GM18511 (cell line): Measurements from ENCODE around the gene WNT7A.

Source experiments
- ATAC-seq: cut with Tn5 transposase; IDR thresholded peaks from one replicate; pipeline ENCODE4 v1.9.1; 2021; ENCODE audit warnings: mild to moderate bottlenecking, moderate library complexity; ENCODE audit not compliant: unreplicated experiment

WNT7A gene

DNA sequence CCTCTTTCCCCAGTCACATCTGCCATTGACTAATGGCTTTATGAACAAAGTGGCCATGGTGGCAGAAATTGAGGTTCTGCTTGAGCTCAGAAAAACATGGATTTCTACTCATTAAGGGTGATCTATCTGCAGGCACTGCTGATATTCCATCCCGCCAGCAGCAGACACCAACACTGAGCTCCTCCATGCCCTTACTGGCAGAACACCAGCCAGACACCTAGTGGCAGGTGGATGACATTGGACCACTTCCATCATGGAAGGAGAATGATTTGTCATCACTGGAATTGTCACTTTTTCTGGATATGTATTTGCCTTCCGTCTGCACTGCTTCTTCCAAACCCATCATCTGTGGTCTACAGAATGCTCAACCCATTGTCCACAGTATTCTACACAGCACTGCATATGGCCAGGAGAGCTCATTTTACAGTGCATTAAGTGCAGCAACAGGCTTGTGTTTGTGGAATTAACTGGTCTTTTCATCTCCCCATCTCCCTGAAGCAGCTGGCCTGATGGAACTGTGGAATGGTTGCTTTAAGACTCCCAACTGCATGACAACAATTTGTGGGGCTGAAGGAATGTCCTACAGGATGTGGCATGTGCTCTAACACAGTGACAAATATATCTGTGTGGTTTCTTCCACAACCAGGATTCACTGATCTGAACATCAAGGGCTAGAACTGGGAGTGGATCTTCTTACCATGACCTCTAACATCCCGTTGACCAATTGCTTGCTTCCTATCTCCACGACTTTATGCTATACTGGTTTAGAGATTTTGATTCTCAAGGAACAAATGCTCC, 103.4 kb downstream of the WNT7A start:
- ATAC-seq, result no peak

DNA sequence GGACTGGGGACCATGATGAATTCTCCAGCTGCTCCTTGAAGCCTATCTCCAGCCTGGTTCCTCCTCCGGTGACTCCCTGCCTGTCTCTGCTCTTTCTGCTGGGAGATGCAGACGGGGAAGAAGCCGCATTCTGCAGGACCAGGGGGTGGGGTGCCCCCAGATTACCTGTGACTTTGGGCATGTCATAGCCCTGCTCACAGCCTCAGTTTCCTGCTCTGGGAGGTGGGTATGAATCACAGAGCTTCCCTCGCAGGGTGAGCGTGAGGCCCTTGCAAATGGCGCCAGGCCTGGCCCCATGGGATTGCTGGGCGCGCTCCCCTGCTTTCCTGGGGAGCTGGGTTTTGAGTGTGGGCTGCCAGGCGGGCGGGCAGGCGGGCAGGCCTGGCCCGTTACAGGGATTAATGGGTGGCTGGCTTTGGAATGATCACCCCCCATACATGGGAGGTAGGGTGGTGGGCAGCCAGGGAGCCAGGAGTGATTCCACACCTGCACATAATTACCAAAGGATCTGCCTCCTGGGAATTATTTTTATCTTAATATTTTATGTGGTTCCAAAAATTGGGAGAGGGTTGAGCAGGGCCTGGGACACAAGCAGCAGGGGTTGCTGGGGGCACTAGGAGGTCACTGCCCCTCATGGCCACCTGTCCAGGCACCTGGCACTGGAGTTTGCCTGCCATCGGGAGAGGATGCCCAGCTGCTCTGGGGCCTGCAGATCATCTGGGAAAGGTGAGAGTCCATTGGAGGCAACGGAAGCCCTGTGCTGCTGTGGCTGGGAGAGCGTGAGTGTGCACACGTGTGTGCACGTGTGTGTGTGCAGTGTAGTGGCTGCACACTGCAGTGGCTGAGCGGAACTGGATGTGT, 106.8 kb downstream of the WNT7A start:
- no peak for ATAC-seq

DNA sequence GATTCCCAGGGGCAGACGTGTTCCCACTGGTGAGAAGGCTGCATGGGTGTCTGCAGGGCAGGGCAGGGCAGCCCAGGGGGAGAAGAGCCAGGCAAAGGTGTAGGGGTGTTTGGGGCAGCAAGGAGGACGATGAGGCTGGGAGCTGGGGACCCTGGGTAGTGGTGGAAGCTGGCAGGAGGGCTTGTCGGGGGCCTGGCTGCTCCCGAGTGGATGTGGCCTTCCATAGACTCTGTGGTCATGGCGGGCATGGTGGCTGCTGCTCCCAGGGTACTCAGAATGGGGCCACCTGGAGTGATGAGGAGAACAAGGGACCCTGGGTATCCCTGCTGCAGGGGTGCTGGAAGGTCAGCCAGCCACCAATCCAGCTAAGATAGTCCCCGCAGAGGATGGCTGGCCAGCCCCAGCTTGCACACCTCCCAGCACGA, 107.5 kb downstream of the WNT7A start:
- no peak for ATAC-seq

DNA sequence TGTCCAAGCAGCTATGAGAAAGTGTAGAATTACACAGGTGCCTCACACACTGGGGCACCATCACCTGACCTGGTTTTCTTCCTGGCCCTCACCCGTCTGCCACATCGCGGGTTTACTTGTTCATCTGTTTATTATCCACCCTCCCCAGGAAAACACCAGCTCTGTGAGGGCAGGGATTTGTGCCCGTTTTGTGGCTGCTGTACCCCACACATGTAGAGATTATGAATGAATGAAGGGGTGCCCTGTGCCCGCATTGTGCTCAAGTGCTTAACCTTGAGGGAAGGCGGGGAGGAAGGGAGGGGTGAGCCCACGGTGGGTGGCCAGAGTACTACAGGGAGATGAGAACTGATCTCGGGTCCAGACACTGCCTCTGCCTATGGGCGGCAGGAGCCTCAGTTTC, 108.4 kb downstream of the WNT7A start:
- no peak for ATAC-seq

DNA sequence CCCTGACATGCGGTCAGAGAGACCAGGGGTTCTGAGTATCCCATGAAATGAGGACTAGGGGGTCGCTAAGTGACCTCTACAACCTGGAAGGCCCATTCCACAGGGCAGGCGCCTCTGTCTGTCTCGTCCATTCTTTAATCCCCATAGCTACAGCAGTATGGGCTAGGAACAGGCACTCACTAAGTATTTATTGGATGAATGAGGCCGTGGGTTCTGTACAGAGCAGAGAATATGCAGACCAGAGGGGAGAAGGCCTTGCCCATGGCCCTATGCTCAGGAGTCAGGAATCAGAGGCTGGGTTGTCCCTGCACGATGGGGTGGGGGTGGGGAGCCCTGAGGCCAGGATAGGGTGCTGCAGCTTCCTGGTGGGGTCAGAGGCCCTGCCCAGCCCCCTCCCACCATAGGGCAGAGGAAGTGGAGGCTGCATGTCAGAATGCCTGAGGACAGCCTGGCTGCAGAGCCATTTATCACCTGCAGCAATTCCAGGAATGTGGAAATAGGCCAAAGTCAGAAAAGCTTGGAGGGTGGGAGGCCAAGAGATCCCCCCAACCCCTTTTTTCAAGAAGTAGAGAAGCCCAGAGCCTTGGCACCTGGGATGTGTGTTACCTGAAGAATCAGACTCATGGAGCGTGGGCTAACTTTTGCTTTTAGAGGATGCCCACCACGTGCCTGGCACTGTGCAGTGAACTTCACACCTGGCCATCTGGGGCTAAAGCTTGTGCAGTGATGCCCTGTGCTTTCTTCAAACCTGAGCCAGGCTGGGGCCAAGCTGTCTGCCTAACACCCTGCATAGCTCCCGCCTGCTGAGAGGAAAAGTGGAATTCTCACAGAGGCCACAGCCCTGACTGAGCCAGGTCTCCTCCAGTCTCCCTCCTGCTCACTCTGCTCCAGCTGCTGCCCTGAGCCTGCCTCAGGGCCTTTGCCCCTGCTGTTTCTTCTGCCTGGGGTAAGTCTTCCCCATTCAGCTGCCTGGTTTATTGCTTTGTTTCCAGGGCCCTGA, 109.4 kb downstream of the WNT7A start:
- ATAC-seq, result no peak

DNA sequence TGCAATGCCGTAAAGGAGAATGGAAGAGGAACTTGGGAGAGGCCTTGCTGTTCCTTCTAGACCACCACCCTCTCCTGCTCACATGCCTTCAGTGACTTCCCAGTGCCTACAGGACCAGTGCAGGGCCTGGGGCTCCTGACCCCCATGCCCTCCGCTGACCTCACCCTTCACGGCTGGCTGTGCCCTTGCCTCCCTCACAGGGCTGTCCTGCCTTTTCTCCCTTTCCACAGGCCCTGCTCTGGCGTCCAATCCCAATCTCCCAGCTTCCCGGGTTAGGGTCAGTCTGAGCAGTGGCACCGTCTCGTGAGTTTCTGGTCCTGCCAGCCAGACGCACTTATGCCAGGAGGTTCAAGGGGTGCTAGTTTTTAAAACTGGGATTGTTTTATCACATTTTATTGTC, 110.4 kb downstream of the WNT7A start:
- no peak for ATAC-seq

DNA sequence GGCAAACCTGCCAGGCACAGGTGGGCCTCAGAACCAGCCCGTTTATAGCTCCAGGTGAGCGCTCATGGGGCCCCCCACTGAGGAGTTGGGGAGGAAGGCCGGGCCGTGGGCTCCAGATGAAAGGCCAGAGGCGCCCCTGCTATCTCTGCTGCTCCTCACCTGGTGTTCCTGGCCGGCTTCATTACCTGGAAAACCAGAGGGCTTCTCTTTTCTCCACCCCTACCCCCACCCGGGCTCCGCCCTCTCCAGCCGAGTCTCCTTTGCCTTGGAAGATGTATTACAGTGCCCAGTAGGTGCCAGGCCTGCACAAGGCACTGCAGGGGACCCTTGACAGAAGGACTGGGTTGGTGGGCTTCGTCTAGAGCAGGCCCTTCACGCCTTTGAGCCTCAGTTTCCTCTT, 111.4 kb downstream of the WNT7A start:
- no peak for ATAC-seq

DNA sequence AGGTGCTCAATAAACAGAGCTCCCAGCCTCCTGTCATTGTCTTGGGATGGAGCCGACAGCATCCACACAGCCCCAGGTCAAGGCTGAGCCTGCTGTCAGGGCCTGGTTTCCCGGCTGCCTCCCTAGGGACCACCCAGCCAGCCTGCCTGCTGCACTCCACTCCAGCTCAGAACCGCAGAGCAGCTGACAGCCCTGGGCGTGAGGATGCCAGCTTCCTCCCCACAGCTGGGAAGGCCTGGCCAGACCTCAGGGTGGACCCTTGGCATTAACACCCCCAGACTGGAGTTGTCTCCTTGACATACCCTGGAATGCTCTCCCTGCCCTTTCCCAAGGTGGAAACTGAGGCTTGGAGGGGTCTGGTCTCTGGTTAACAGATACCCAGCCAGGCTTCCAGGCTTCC, 112.0 kb downstream of the WNT7A start:
- no peak for ATAC-seq

DNA sequence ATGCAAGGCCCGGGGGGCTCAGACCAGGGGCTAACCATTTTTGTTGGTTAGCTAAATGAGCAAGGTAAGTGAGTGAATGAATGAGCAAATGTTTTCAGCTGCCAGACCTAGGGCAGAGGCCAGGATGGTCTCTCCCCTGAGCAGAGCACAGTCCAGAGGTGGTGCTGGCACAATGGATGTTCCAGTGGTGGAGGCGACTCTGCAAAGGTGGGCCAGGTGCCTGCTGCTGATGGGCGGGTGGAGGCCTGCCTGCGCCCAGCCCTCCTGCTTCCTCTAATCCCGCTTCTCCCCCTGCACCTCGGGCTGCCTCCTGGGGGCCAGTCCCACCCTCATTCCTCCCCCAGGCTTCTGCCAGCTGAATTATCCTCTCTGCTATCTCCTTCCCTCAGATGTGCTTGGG, 112.8 kb downstream of the WNT7A start:
- no peak for ATAC-seq
